ENCODE data around the gene SERPINB12.
A peak's percentile ranks its signal among the peaks of the same experiment; 100 is the strongest.

Gene SERPINB12

DNA sequence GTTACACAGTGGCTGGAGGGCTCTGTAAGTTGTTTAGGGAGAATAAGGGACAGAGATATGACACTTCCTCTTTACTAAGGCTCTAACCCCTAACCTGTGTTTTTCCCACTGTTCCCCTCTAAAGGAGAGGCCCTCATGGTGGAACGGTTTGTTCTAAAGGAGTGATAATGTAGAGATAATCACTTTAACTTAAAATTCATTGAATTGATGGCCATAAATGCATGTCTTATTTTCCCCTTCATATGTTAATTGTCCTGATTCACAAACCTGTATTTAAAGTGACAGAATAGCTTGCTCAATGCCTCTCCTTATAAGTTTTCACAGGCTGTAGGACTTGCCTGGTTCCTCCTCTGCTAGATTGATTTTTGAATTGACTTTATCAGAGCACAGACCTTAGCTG lies at the start of gene SERPINB12:
SERPINB12 (plus strand) TSS at position 301 of the 400 bp plus-strand sequence. CDS start 13,791 bp downstream, outside the sequence.
- DNase-seq = no peak

GRCh38 chr18:63492851-63493250 lies 49.3 kb upstream of the SERPINB12 start:
- DNase-seq = no peak

DNA sequence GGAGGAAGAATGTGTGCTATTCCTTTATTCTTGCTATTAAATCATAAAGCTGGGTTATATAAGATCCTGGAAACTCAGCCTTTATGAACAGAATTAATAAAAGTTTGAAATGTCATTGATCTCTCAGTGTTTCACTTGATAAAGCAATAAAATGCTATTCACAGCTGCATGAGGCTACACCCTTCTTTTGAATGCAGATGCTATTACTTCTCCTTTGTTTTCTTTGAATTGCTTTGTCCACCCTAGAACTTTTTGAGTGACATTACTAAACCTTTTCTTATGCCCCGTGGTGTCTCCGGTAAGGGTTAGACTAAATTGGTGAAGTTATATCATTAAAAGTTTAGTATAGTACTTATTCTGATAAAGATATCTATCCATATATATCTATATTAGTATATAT lies 46.5 kb upstream of the SERPINB12 start:
- no peak for DNase-seq

GRCh38 chr18:63505566-63506335 lies 36.4 kb upstream of the SERPINB12 start:
- DNase-seq = peak; percentile 3

DNA sequence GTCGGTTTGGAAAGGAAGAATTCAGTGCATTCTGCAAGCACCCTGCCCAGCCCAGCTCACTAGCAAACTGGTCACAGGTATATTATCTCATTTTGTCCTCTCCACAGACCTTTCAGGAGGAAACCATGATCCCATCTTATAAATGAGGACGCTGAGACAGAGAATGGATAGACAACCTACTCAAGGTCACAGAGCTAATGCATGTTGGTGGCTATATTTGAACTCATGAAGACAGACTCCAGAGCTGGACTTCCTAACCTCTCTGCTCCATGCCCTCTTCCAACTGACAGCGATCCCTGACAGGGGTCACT lies 35.9 kb upstream of the SERPINB12 start:
- no peak for DNase-seq

DNA sequence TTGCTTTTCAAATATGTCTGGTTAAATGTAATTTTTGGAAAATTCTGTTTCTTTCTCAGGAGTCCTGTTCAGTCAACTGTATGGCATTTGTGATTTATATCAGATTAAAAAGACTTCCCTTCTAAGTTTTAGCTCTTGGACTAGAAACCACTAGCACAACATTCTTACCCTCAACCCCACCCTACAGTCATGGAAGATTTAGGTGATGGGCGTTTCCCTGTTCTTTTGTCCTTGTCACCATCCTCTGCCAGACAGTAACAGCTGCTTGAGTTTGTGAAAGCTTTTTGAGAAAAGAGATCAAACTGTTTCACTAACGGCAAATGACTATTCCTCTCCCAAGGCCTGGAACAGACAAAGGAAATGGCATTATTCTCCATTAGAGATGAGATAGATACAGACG lies 33.6 kb upstream of the SERPINB12 start:
- no peak for DNase-seq

GRCh38 chr18:63511285-63511684 lies 30.9 kb upstream of the SERPINB12 start:
- no peak for DNase-seq

GRCh38 chr18:63514326-63514725 lies 27.8 kb upstream of the SERPINB12 start:
- no peak for DNase-seq

DNA sequence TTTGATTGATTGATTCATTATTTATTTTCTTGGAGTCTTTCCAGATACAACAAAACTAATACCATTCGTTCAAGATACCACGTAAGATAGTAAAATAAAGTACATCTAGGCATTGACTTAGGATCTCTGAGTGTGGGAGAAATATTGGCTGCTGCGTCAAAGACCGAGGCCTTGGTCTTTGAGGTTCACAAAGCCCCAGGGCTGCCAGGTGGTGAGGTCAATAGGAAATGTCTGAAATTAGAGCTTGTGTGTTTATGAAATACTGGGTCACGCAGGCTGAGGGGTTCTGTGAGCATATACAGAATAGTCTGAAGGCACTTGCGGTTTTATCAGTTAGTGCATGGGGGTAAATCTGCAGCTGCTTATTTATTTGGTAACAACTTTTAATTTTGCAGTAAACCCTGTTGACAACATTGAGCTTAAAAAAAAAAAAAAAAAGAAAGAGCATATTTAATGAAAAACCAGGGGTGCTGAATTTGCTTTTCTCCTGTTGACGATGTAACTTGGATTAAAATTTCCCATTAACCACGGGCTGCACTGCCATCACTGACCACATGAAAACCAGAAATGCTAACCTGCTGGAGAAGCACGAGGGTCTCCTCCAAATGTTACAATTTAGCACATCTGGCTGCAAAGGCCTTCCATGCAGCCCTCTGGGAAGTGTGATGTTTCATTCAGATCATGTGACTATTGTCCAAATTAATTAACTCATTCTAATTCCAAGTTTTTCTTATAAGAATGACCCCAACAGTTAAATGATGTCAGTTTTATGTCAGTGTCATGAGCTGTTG lies 27.1 kb upstream of the SERPINB12 start:
- no peak for DNase-seq

GRCh38 chr18:63515801-63516200 lies 26.4 kb upstream of the SERPINB12 start:
- DNase-seq = no peak

- peak; percentile 16 for DNase-seq
These were observed 23.8 kb upstream of the SERPINB12 start for GRCh38 chr18:63518178-63519012.

DNA sequence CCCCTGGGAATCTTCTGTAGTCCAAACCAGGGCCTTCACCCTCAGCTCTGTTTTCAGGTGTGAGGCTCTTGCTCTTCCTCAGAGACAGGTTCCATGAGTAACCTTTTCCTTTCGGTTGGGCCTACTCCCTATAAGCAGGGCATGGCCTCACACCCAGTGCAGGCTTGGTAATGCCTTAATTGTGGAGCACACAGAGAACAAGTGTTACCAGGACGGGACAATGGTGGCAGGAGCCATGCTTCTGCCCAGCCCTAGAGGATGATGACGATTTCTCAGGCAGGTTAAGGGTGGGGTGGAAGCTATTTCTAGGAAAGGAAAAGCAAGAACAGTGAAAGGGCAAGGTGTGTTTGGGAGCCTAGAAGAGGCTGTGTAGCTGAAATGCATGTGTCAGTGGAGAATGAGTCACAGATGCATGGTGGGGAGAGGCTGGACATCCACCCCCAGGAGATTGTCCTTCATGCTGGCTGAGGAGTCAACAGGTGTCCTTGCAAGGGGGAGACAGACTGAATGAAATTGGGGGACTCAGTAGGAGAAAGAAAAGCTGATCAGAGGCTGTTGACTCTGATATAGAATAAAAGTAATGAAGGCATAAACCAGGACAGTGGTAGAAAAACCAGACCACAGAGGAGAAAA lies 22.0 kb upstream of the SERPINB12 start:
- DNase-seq = no peak

DNA sequence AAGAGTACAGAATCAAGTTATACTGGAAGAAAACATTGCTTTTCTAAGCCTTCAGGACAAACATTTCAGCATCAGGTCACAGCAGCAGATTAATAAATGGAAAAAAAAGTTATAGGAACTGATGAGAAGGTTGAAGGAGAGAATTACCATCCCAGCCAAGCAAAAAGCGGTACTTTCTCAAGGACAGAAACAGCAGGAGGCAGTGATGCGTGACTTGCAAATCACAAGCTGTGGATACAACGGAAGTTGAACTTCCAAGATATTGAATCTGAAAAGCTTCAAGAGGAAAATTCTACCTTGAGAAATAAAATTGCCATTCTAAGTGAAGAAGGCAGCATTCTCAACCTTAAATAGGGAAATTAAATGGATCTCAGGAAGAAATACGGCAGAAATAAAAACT lies 18.5 kb upstream of the SERPINB12 start:
- no peak for DNase-seq

DNA sequence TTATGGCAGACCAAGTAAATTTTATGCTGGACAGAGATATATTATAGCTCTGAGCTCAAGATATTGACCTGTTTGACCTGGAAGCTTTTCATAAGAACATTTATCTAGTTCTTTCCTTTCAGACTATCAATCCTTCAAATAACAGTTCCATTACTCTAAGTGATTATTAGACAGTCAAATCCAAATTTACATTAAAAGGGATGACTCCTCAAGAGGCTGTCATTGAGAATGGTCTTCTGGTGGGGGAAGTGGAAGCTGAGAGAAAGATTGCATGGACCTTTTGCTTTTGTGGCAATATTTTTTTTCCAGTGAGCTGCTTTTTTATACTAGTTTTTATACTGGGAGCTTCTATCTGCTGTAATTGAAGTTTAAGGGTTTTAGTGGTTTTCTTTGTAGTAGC lies 14.9 kb upstream of the SERPINB12 start:
- DNase-seq = no peak

DNA sequence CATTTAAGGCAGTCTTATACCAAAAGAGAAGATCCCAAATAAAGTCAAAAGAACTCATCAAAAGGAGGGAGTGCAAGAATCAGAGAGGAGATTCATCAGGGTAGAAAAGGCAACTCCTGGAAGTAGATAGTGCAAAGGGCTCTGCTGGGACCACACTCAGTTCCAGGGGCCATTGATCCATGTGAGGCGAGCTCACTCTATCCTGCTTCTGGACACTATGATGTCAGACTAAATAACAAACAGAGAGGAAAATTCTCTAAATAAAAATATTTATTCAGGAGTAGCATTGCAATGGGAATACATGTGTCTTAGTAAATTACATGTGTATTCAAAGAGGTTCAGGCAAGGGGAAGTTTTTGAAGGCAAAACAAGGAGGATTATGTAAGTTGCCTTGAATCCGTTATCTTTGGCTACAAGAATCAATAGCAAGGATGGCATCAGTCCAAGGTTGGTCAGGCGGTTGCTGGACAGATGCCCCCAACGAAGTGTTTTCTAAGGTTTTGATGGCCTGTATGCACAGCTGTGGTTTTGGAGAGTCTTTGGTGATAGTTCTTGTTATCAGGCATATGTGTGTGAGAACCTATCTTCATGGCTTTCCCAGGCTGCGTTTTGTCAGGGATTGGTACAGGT lies 13.2 kb upstream of the SERPINB12 start:
- DNase-seq = no peak

DNA sequence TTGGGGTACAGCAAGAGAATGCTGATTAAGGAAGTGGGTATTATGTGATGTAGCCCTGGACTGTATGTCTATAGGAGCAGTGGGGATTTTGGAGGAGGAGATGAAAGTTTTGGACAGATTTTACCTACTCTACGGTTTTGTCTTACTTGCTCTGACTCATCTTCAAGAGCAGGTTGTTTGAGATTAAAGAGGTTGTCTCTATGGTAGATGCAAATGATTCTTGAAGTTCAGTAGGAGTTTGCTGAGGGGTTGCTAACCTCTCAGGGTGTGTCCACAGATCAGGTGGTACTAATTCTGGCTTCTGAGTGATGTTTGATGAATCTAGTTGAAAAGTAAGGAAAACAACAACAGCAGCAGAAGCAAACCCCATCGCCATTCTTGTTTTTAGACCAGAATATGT lies 9.7 kb upstream of the SERPINB12 start:
- DNase-seq = no peak

DNA sequence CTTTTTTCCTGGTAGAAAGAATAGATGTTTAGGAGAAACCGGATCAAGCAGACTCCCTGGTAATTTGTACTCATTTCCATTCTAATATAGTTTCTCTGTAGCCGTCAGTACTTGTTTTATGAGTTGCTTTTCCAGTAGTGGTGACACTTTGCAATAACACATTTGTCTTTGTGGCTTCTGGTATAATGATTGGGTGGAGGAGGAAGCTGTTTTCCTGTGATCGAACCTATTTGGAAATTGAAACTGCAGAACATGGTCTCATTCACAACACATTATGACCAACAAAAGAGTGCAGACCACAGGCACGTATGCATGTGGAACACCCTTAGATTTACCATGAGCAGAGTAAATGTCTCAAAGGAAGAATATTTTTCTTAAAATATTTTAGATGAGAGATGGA lies 7.6 kb upstream of the SERPINB12 start:
- no peak for DNase-seq

DNA sequence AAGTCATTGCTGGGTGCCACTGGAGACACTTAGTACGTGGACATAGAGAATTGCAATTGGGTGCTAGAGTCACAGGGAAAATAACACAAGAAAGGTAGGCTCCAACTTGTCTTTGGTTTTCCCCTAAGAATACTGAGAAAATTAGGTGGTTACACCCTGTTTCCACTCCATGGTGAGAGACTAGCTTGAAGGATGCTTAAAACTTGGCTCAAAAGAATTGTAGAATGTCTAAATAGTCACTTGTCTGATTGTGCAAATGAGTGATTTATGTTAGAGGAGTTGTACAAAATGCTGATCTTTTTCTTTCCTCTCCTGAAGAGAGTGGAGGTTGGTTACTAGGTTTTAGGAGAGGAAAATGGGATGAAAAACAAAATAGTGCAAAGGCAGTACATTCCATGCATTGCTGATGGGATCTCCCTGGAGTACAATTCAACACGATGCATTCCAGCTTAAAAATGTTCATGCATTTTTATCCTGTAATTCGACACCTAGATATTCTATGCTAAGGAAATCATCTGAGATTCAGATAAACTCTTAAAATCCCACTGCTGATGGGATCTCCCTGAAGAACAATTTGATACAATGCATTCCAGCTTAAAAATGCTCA lies 2.2 kb upstream of the SERPINB12 start:
- DNase-seq = no peak

DNA sequence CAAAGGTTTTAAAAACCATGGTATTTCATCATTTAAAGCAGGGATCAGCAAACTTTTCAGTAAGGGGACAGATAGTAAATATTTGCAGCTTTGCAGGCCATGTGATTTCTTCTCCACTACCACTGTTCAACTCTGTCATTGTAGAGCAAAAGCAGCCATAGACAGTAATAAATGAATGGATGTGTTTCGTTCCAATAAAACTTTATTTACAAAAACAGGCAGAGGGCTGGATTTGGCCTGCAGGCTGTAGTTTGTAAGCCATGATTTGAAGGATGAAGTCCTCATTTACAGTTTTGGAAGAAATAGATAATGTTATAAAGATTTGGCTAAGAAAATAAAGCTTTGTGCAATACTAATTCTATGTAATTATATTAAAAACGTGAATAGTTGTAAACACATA lies 1.8 kb downstream of the SERPINB12 start:
- no peak for DNase-seq

DNA sequence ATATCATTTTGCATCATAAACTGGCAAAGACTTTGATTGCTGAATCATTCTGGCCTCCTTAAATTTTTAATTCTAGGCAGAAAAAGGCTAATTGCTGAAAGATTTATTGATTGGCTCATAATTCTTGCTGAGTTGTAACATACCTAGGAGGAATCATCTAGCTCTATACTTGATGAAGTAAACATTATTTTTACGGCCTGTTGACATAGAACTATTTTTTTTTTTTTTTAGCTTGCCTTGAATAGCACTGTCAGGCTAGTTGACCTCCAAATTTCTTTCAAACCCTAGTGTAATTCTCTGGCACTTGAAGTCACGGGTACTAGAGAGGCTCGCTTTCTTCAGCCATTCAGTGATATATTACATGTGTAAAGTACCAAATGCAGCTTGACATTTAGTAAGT lies 2.8 kb downstream of the SERPINB12 start:
- no peak for DNase-seq

DNA sequence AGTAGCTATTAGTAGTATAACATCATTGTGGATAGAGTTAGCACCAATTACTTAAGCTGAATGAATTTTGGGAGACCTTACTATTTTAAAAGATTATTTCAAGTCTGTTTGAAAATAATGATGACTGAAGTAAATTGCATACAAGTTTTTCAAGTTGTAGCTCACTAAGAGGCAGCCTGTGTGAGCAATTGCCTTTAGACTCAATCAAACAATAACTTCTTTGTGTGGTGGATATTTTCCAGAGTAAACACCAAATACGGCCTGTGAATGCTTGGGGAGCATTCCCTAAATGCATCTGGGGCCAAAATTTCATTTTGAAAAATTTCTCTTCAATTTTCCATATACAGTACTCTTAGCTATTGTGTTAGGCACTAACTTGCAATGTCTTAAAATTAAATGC lies 7.9 kb downstream of the SERPINB12 start:
- no peak for DNase-seq

GRCh38 chr18:63551769-63552168 lies 9.6 kb downstream of the SERPINB12 start:
- no peak for DNase-seq
